Skeletal muscle tissue (tissue), 4 donors: ENCODE measurements around the gene LIN52. TPM values are rescaled to one million over a fixed set of nuclear protein-coding genes. Genes with fewer than 3 reads are reported as not detected.

Source experiments
- H3K27ac ChIP-seq: one replicate; pipeline ENCODE4 v1.7.0; 2013; ENCODE audit warnings: mild to moderate bottlenecking, low read depth, low read length, inconsistent platforms
- H3K27me3 ChIP-seq, 3 donors: one replicate each; pipeline ENCODE4 v1.7.0; 2013; ENCODE audit warnings: low read length in 3 of 3; ENCODE audit not compliant: control insufficient read depth in 3 of 3, insufficient read depth in 3 of 3
- H3K36me3 ChIP-seq, 3 donors: one replicate each; pipeline ENCODE4 v1.7.0; 2013; ENCODE audit warnings: low read length in 3 of 3; ENCODE audit not compliant: control insufficient read depth in 3 of 3, insufficient read depth in 3 of 3
- H3K4me1 ChIP-seq, 3 donors: one replicate each; pipeline ENCODE4 v1.7.0; 2013; ENCODE audit warnings: low read length in 3 of 3, mild to moderate bottlenecking in 3 of 3; ENCODE audit not compliant: control insufficient read depth in 3 of 3, insufficient read depth in 3 of 3
- H3K4me3 ChIP-seq, 3 donors: one replicate each; pipeline ENCODE4 v1.7.0; 2013; ENCODE audit warnings: low read length in 3 of 3
- H3K9ac ChIP-seq, 3 donors: one replicate each; pipeline ENCODE4 v1.7.0; 2013; ENCODE audit warnings: low read length in 3 of 3, mild to moderate bottlenecking in 3 of 3, moderate library complexity in 2 of 3, low read depth in 1 of 3
- H3K9me3 ChIP-seq, 3 donors: one replicate each; pipeline ENCODE4 v1.7.0; 2013; ENCODE audit warnings: low read length in 3 of 3; ENCODE audit not compliant: control insufficient read depth in 3 of 3
- total RNA-seq: library from RNA; depleted of rRNA; stranded (reverse); fragments of >200 nt; gene quantifications from one replicate; pipeline ENCODE4 v1.2.3, GENCODE V29; 2014
- donor health status: Osteomylitis.

The LIN52 gene
- total RNA-seq, 1 donor from 2014 or later: 11.5 TPM

DNA sequence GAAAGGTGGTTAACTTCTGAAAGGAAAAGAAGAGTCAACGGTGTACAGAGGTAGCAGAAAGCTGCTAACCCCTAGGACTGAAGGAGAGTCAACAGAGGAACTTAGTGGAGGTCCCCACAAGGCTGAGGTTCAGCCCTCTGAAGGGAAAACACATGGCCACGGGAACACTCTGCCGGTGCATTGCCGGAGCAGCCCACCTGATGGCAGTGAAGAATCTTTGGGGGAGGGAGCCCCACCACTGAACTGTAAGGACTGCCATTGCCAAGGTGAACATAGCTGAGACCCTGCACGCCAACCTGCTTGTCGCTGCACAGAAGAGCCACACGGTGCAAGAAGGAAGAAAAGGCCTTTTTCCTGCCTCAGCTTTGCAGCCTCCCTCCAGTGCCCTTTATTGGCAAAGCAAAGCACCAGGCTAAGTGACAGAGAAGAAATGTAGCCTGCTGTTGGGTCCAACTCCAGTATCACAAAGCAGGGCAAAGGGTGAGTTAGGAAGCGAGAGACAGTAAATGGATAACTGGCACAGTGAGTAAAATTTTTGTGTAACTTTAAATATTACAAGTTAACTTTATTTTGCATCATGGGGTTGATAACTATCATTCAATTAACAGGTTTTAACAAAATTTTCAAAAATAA, 76.9 kb downstream of the LIN52 start:
- Histone ChIP-seq H3K4me1 (peaks cover 0 to 3% (median 0%) of the 10 kb centered on the region in 3 donors), H3K4me3 (no peak overlapping the region), H3K27ac (no peak overlapping the region), H3K36me3 (peaks cover 0 to 3% (median 2%) of the 10 kb centered on the region in 3 donors), H3K9ac (no peak overlapping the region), H3K9me3 (no peaks in the 10 kb centered on the region), H3K27me3 (no peaks in the 10 kb centered on the region)

DNA sequence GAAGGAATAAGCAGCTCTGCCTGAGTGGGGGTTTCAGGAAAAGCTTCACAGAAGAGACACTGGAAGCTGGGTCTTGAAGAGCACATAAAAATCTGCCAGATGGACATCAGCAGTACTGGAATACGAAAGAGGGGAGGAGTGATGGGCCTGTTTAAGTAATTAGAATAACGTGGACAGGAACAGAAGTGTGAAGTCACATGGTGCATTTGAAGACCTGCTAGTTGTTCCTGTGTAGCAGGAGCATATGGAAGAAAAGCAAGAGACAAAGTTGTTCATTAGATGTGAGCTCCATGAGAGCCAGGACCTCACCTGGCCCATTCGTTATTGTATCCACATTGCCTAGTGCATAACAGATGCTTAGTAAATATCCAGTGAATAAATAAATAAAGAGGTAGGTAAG, 85.2 kb downstream of the LIN52 start:
- Histone ChIP-seq H3K4me3 (no peak overlapping the region), H3K9ac (no peak overlapping the region), H3K4me1 (no peaks in the 10 kb centered on the region), H3K27ac (no peak overlapping the region), H3K27me3 (no peaks in the 10 kb centered on the region), H3K9me3 (no peaks in the 10 kb centered on the region), H3K36me3 (no peaks in the 10 kb centered on the region)

DNA sequence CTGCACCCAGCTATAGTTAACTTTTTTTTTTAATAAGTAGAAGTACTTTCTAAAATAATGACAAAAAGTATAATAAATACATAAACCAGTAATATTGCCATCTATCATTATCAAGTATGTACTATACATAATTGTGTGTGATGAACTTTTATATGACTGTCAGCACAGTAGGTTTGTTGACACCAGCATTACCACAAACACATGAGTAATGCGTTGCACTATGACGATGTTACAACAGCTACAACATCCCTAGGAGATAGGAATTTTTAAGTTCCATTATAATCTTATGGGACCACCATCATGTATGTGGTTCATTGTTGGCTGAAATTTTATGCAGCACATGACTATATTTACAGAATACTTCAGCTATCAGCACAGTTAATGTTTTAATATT, 91.6 kb downstream of the LIN52 start:
- no peak overlapping the region for H3K27ac ChIP-seq
- H3K9ac ChIP-seq: no peak overlapping the region
- H3K4me1 ChIP-seq: no peaks in the 10 kb centered on the region
- H3K27me3 ChIP-seq: no peaks in the 10 kb centered on the region
- H3K9me3 ChIP-seq: no peaks in the 10 kb centered on the region
- H3K36me3 ChIP-seq: no peaks in the 10 kb centered on the region
- no peak overlapping the region for H3K4me3 ChIP-seq

DNA sequence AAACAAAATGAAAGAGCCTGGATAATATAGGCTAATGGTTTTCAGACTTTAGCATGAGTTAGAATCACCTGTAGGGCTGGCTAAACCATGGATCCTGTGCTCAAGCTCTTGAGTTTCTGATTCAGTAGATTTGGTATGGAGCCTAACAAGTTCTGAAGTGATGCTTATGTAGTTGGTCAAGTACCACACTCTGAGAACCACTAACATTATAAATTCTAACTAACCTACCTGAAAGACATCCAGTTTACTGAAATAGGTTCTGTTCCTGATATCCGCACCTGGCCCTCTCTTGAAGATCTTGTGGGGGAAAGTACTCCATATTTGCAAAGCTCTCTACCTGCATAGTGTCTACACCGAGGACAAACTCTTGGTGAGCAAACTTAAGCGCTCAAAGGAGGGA, 95.1 kb downstream of the LIN52 start:
- Histone ChIP-seq H3K27me3 (no peaks in the 10 kb centered on the region), H3K27ac (no peak overlapping the region), H3K36me3 (no peaks in the 10 kb centered on the region), H3K9me3 (no peaks in the 10 kb centered on the region), H3K9ac (no peak overlapping the region), H3K4me3 (no peak overlapping the region), H3K4me1 (no peaks in the 10 kb centered on the region)

DNA sequence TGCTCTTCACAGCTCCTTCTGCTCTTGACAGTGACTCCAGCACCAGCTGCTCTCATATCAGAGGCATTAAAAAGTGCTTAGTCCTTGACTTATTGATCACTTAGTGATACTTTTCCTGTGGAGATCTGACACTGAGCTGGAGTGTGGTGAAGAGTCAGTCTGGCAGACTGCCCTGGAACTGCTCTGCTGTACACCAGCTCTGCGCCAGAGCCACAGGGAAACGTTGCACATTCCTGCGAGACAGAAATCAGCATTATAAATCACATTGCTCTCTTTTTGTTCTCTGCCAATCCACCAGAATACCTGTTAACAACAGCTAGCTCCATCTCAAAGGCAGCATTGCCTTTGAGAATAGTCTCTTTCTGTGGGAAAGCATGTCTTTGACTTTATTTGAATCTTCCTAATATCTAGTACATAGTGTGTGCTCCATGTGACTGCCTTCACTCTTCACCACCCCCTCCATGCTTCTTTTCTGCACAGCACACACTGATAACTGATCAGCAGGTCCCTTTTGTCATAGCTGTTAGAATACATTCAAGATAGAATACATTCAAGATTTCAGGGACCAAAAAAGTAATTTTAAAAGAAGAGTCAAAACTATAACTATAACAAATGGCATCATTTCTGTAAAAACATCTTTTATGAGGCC, 106.3 kb downstream of the LIN52 start:
- Histone ChIP-seq H3K27ac (no peak overlapping the region), H3K36me3 (peaks cover 0 to 4% (median 3%) of the 10 kb centered on the region in 3 donors), H3K9ac (no peak overlapping the region), H3K9me3 (no peaks in the 10 kb centered on the region), H3K4me1 (no peaks in the 10 kb centered on the region), H3K27me3 (no peaks in the 10 kb centered on the region), H3K4me3 (no peak overlapping the region)

DNA sequence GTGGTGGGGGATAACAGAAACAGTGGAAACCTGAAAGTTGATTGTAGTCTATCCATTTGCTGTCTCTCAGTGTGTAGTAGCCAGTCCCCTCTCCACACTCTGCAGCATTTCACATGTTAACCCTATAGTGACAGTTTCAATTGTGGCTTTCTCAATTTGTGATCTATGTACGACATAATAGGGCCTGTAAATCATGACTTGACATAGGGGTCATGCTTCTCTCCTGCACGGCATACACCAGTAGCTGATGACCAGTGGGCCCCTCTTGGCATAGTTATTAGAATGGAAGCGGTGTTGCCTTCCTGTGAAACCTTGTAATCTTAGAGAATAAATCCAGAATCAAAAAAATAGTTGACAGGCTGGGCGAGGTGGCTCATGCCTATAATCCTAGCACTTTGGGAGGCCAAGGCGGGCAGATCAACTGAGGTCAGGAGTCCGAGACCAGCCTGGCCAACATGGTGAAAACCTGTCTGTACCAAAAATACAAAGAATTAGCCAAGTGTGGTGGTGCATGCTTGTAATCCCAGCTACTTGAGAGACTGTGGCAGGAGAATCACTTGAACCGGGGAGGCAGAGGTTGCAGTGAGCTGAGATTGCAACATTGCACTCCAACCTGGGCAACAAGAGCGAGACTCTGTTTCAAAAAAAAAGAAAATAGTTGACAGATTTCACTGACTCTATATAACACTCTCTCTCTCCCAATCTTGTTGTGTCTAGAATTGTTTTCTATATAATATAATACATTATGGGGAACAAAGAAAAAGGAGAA, 109.9 kb downstream of the LIN52 start:
- Histone ChIP-seq H3K27me3 (no peaks in the 10 kb centered on the region), H3K9ac (no peak overlapping the region), H3K27ac (no peak overlapping the region), H3K9me3 (no peaks in the 10 kb centered on the region), H3K4me1 (no peaks in the 10 kb centered on the region), H3K4me3 (no peak overlapping the region), H3K36me3 (peaks cover 3 to 15% (median 12%) of the 10 kb centered on the region in 3 donors)

DNA sequence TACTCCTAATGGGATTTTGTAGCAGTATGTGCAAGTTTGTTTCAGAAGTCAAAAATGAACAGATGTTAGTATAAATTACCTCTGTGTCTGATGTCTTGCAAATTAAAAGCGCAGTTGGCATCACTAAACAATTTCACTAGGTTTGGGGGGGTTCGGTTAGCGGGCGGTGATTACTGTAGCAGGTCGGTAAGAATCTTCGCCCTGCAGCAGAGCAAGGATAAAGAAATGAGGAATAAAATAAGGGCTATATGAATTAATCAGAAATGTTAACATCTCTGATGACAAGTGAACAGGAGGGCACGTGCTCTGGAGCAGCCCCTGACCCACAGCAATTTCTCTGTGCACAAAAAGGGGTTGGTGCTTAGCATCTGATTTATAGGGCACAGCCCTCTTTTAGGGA, 110.9 kb downstream of the LIN52 start:
- Histone ChIP-seq H3K36me3 (peaks cover 3 to 16% (median 13%) of the 10 kb centered on the region in 3 donors), H3K9me3 (no peaks in the 10 kb centered on the region), H3K4me1 (no peaks in the 10 kb centered on the region), H3K27me3 (no peaks in the 10 kb centered on the region), H3K9ac (no peak overlapping the region), H3K4me3 (no peak overlapping the region), H3K27ac (no peak overlapping the region)

DNA sequence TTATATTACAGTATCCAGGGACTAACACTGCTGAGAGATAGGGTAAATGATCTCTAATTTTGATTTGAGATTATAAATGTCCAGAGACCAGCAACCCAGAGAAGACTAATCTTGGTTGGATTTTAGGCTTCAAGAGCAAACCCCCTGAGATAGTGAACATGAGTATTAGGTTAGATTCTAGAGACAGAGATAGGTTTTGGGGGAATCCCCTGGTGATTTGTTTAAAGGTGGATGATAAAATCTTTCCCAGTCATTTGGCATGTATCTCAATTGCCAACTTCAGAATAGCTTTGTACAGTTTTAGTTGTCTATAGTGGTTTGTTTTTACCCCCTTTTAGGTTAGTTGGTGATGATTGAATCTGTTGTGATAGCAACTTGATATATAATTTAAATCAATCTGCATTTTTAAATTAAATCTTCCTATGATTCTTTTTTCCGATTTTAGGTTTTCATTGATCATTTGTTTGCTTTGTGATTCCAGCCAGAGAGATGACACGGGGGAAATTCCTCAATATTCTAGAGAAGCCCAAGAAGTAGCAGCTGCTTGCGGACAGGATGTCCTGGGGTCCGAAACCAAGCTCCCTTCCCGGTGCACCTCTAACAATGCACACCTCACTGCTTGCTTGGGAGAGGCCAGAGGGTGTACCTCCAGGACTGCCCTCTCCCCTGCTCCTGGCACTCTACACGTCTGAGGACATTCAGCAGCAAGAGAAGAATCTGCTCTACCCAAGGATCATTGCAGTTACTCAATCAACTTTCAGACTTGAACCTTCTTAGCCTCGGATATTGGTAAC, 113.9 kb downstream of the LIN52 start:
- Histone ChIP-seq H3K9ac (no peak overlapping the region), H3K36me3 (peaks cover 3 to 15% (median 13%) of the 10 kb centered on the region in 3 donors), H3K27ac (no peak overlapping the region)

DNA sequence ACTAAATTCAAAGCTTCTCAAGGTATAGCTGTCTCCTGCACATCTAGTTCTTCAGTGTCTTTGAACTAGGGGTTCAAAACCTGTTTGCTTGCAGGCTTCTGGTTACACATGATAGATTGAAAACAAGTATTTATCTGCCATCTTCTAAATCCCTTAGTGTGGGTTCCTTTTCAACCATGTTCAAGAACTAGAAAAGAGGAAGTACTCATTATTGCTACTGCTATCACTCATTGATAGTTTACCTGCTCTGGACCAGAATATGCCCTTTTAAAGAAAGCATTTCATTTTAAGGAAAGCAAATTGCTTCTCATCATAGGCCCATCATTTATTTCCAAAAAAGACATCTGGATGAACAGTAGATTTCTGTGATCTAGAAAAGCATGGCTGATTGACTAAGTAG, 117.4 kb downstream of the LIN52 start:
- H3K27ac ChIP-seq: no peak overlapping the region
- H3K4me1 ChIP-seq: no peaks in the 10 kb centered on the region
- no peaks in the 10 kb centered on the region for H3K9me3 ChIP-seq
- H3K36me3 ChIP-seq: peaks cover 3 to 15% (median 13%) of the 10 kb centered on the region in 3 donors
- no peak overlapping the region for H3K4me3 ChIP-seq
- H3K9ac ChIP-seq: no peak overlapping the region
- no peaks in the 10 kb centered on the region for H3K27me3 ChIP-seq

More for the DNA sequence above, 113.9 kb downstream of the LIN52 start:
- Histone ChIP-seq H3K27me3 (no peaks in the 10 kb centered on the region), H3K4me1 (no peaks in the 10 kb centered on the region), H3K9me3 (no peaks in the 10 kb centered on the region), H3K4me3 (no peak overlapping the region)
